H9 (cell line): ENCODE results near the gene SRGAP3. TPM values are rescaled to one million over a fixed set of nuclear protein-coding genes. Genes with fewer than 3 reads are reported as not detected.

Source experiments
- DNase-seq: peaks from one replicate; pipeline ENCODE4 v3.0.0-alpha.2; 2017
- H2AFZ ChIP-seq: one replicate; pipeline ENCODE4 v1.6.1; 2013; ENCODE audit warnings: mild to moderate bottlenecking, low read length, control low read depth, moderate library complexity
- H2AK5ac ChIP-seq: 2 replicates; pipeline ENCODE4 v1.6.1; 2013; ENCODE audit warnings: low read length, control low read depth, mixed read lengths; ENCODE audit not compliant: insufficient read length
- H2BK120ac ChIP-seq: one replicate; pipeline ENCODE4 v1.6.1; 2013; ENCODE audit warnings: low read depth, mild to moderate bottlenecking, low read length, control low read depth, inconsistent platforms; ENCODE audit not compliant: poor library complexity, severe bottlenecking
- H2BK12ac ChIP-seq: 2 replicates; pipeline ENCODE4 v1.6.1; 2013; ENCODE audit warnings: low read length, control low read depth, mixed read lengths, low read depth; ENCODE audit not compliant: insufficient read length
- H2BK15ac ChIP-seq: 2 replicates; pipeline ENCODE4 v1.6.1; 2013; ENCODE audit warnings: low read depth, low read length, control low read depth
- H2BK20ac ChIP-seq: one replicate; pipeline ENCODE4 v1.6.1; 2013; ENCODE audit warnings: low read depth, mild to moderate bottlenecking, low read length, control low read depth, inconsistent platforms; ENCODE audit not compliant: poor library complexity, severe bottlenecking
- H2BK5ac ChIP-seq: 2 replicates; pipeline ENCODE4 v1.6.1; 2013; ENCODE audit warnings: low read length, control low read depth, mixed read lengths; ENCODE audit not compliant: insufficient read length
- H3K14ac ChIP-seq: 2 replicates; pipeline ENCODE4 v1.6.1; 2013; ENCODE audit warnings: low read length, control low read depth; ENCODE audit not compliant: insufficient read depth
- H3K18ac ChIP-seq: 2 replicates; pipeline ENCODE4 v1.6.1; 2013; ENCODE audit warnings: low read depth, mild to moderate bottlenecking, mixed read lengths, low read length, control low read depth; ENCODE audit not compliant: insufficient read length
- H3K23ac ChIP-seq: 2 replicates; pipeline ENCODE4 v1.6.1; 2013; ENCODE audit warnings: low read length, control low read depth, mixed read lengths, low read depth; ENCODE audit not compliant: insufficient read length
- H3K23me2 ChIP-seq: 2 replicates; pipeline ENCODE4 v1.6.1; 2013; ENCODE audit warnings: low read depth, mild to moderate bottlenecking, mixed read lengths, low read length, control low read depth; ENCODE audit not compliant: insufficient read length, poor library complexity, severe bottlenecking
- H3K27ac ChIP-seq: 2 replicates; pipeline ENCODE4 v1.5.1; 2013; ENCODE audit warnings: low read length, control low read depth, mixed read lengths, low read depth; ENCODE audit not compliant: insufficient read length
- H3K27me3 ChIP-seq: 2 replicates; pipeline ENCODE4 v1.6.1; 2013; ENCODE audit warnings: low read length, control low read depth, inconsistent platforms; ENCODE audit not compliant: insufficient read depth
- H3K4ac ChIP-seq: 2 replicates; pipeline ENCODE4 v1.6.1; 2013; ENCODE audit warnings: low read depth, mild to moderate bottlenecking, control low read depth, inconsistent platforms, low read length, moderate library complexity
- H3K4me1 ChIP-seq: 2 replicates; pipeline ENCODE4 v1.6.1; 2013; ENCODE audit warnings: low read length, control low read depth, inconsistent platforms; ENCODE audit not compliant: insufficient read depth
- H3K4me2 ChIP-seq: 2 replicates; pipeline ENCODE4 v1.6.1; 2013; ENCODE audit warnings: low read length, control low read depth, mixed read lengths; ENCODE audit not compliant: insufficient read length, insufficient read depth
- H3K56ac ChIP-seq: 2 replicates; pipeline ENCODE4 v1.6.1; 2013; ENCODE audit warnings: low read depth, mild to moderate bottlenecking, mixed read lengths, low read length, control low read depth; ENCODE audit not compliant: insufficient read length
- H3K79me1 ChIP-seq: 2 replicates; pipeline ENCODE4 v1.6.1; 2013; ENCODE audit warnings: low read depth, mild to moderate bottlenecking, moderate library complexity, low read length, control low read depth, inconsistent platforms; ENCODE audit not compliant: insufficient read depth, poor library complexity, severe bottlenecking
- H3K79me2 ChIP-seq: 2 replicates; pipeline ENCODE4 v1.6.1; 2013; ENCODE audit warnings: low read length, control low read depth, inconsistent platforms; ENCODE audit not compliant: insufficient read depth
- H3K9ac ChIP-seq: 2 replicates; pipeline ENCODE4 v1.6.1; 2013; ENCODE audit warnings: low read length, control low read depth, mixed read lengths; ENCODE audit not compliant: insufficient read length; ENCODE audit errors: extremely low read depth
- H3K9me3 ChIP-seq: one replicate; pipeline ENCODE4 v1.6.1; 2013; ENCODE audit warnings: low read depth, low read length, inconsistent platforms; ENCODE audit not compliant: control insufficient read depth
- H3T11ph ChIP-seq: one replicate; pipeline ENCODE4 v1.6.1; 2013; ENCODE audit warnings: mild to moderate bottlenecking, low read length, control low read depth, inconsistent platforms
- H4K20me1 ChIP-seq: one replicate; pipeline ENCODE4 v1.6.1; 2013; ENCODE audit not compliant: control insufficient read depth, insufficient read length, insufficient read depth
- H4K5ac ChIP-seq: 2 replicates; pipeline ENCODE4 v1.6.1; 2013; ENCODE audit warnings: low read depth, mild to moderate bottlenecking, mixed read lengths, low read length, control low read depth; ENCODE audit not compliant: insufficient read length
- H4K8ac ChIP-seq: replicated peaks from 2 replicates; pipeline ENCODE4 v1.6.1; 2013; ENCODE audit warnings: low read length, control low read depth, mixed read lengths, low read depth; ENCODE audit not compliant: insufficient read length
- H4K91ac ChIP-seq: 2 replicates; pipeline ENCODE4 v1.6.1; 2013; ENCODE audit warnings: low read depth, mild to moderate bottlenecking, moderate library complexity, mixed read lengths, low read length, control low read depth; ENCODE audit not compliant: insufficient read length
- H3K27ac Mint-ChIP-seq, 3 experiments: 2 replicates in 2 of 3; 3 replicates in 1 of 3; pipeline ENCODE4 v1.8.0; 2020 to 2021; ENCODE audit warnings: mixed read lengths in 3 of 3, mild to moderate bottlenecking in 1 of 3, moderate library complexity in 1 of 3
- H3K27me3 Mint-ChIP-seq: 2 replicates; pipeline ENCODE4 v1.8.0; 2021; ENCODE audit warnings: low read depth, mild to moderate bottlenecking, moderate library complexity, mixed read lengths
- H3K36me3 Mint-ChIP-seq, 3 experiments: 2 replicates in 2 of 3; 3 replicates in 1 of 3; pipeline ENCODE4 v1.8.0; 2020 to 2021; ENCODE audit warnings: low read depth in 3 of 3, mixed read lengths in 3 of 3; ENCODE audit not compliant: insufficient read depth in 1 of 3
- H3K4me1 Mint-ChIP-seq, 2 experiments: 2 replicates each; pipeline ENCODE4 v1.8.0; 2020; ENCODE audit warnings: mixed read lengths in 2 of 2
- H3K4me3 Mint-ChIP-seq, 2 experiments: 2 replicates in 1 of 2; 3 replicates in 1 of 2; pipeline ENCODE4 v1.8.0; 2020 to 2021; ENCODE audit warnings: mild to moderate bottlenecking in 2 of 2, mixed read lengths in 2 of 2, moderate library complexity in 1 of 2
- H3K9me3 Mint-ChIP-seq, 2 experiments: 2 replicates in 1 of 2; 3 replicates in 1 of 2; pipeline ENCODE4 v1.8.0; 2020; ENCODE audit warnings: mild to moderate bottlenecking in 2 of 2, mixed read lengths in 2 of 2, moderate library complexity in 1 of 2
- CTCF ChIP-seq: fragments of 200-600 bp; sonication (generic); conservative IDR thresholded peaks from 3 replicates; pipeline ENCODE4 v1.8.0; 2021; ENCODE audit warnings: antibody characterized with exemption, mild to moderate bottlenecking
- WGBS: extraction: QIAGEN DNeasy Blood & Tissue Kit; methylation state at CpG from one replicate; pipeline ENCODE4 v1.1.7; 2013; ENCODE audit warnings: missing lambda C conversion rate, low lambda C conversion rate, mixed read lengths; ENCODE audit not compliant: insufficient read length; ENCODE audit errors: extremely low coverage; 5-methylcytosine and 5-hydroxymethylcytosine counted together
- total RNA-seq: library from RNA; stranded (reverse); gene quantifications from 2 replicates; pipeline ENCODE4 v1.2.1, GENCODE V29; 2021

SRGAP3 gene
- total RNA-seq, 1 experiment from 2014 or later: 3.4 TPM

DNA sequence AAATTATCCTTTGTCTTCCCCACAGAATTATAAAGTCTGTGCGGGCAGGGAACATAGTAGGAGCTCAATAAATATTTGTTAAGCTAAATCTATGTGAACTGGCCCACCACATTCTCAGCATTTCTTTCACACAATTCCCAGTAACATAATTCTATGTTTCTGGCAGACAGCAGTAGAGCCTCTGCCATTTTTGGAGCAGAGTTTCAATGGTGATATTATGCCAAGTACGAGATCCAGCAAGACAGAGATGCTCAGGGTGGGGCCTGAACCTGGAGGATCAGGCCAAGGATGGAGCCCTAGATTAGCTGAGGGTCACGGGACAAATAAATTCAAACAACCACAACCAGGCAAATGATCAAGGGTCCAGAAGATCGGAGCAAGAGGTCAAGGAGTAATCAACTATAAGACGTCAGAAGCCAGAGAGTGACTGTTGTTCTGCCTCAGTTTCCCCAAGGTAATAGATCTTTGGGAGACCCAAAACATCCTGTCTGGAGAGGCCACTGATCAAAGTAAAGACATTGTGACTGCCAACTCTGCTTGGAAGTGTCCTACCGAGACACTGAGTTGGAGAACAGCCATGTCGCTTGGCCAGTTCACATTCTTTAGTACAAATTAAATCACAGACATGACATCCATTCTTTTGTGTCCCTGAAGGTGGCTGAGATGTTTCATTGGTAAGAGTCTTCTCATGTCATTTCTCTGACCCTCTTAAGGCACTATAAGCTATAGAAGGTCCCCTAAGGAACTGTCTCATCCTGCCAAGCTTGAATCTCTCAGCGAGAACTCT is 15.4 kb downstream of the SRGAP3 start:
- Histone ChIP-seq H4K5ac (no peak overlapping the region), H2BK12ac (no peak overlapping the region), H3K4me2 (no peak overlapping the region), H2BK20ac (no peak overlapping the region), H4K91ac (no peak overlapping the region), H2BK120ac (no peak overlapping the region), H4K8ac (no peak overlapping the region), H3K14ac (no peak overlapping the region), H3K79me2 (no peaks in the 10 kb centered on the region), H3K23me2 (no peaks in the 10 kb centered on the region), H3K27ac (no peak overlapping the region), H2AK5ac (no peak overlapping the region), H3K23ac (no peak overlapping the region), H2AFZ (no peak overlapping the region), H3K4me1 (peaks cover 4% of the 10 kb centered on the region; the same call in 1 of the 2 replicates), H4K20me1 (no peaks in the 10 kb centered on the region), H3K9me3 (no peaks in the 10 kb centered on the region), H2BK5ac (no peak overlapping the region), H2BK15ac (no peak overlapping the region), H3K9ac (no peak overlapping the region), H3K4ac (no peak overlapping the region), H3K18ac (no peak overlapping the region), H3K56ac (no peak overlapping the region), H3T11ph (no peak overlapping the region), H3K27me3 (no peaks in the 10 kb centered on the region), H3K79me1 (no peaks in the 10 kb centered on the region)
- TF ChIP-seq CTCF: no peak
- H3K4me3 Mint-ChIP-seq: no peak overlapping the region
- H3K36me3 Mint-ChIP-seq: peaks cover 0 to 6% (median 6%) of the 10 kb centered on the region in 3 experiments; a peak in 5 of 7 replicates
- H3K9me3 Mint-ChIP-seq: no peaks in the 10 kb centered on the region
- no peaks in the 10 kb centered on the region for H3K27me3 Mint-ChIP-seq
- no CpG with 5 or more reads among the region's 8 CpGs for WGBS
- DNase-seq: no peak
- H3K27ac Mint-ChIP-seq: no peak overlapping the region
- peaks cover 21 to 40% of the 10 kb centered on the region in 2 experiments for H3K4me1 Mint-ChIP-seq
